Omental fat pad (tissue), 4 donors: Measurements from ENCODE around the gene ARHGAP15. TPM values are rescaled to one million over a fixed set of nuclear protein-coding genes. Genes with fewer than 3 reads are reported as not detected.

Experiments
- ATAC-seq: fragments of 150-250 bp; one replicate; pipeline ENCODE4 v1.9.1; 2016; ENCODE audit warnings: mild to moderate bottlenecking, moderate library complexity; ENCODE audit not compliant: low FRiP score
- DNase-seq: peaks from one replicate; pipeline ENCODE4 v3.0.0-alpha.2; 2019; ENCODE audit warnings: low spot score
- total RNA-seq, 4 donors: library from RNA; depleted of rRNA; stranded (reverse); fragments of >200 nt; gene quantifications; one replicate each; pipeline ENCODE4 v1.1.0, GENCODE V29; 2016
- TF ChIP-seq, protein P1 (sequence below), 3 donors: fragments of 450-650 bp; IDR thresholded peaks; one replicate each; pipeline ENCODE4 v1.5.1; 2016 to 2017; ENCODE audit warnings: antibody characterized with exemption in 3 of 3, mild to moderate bottlenecking in 3 of 3, moderate library complexity in 2 of 3

ARHGAP15 gene
- total RNA-seq, 4 donors from 2014 or later, result 12.2 to 27.6 (median 20.7) TPM

DNA sequence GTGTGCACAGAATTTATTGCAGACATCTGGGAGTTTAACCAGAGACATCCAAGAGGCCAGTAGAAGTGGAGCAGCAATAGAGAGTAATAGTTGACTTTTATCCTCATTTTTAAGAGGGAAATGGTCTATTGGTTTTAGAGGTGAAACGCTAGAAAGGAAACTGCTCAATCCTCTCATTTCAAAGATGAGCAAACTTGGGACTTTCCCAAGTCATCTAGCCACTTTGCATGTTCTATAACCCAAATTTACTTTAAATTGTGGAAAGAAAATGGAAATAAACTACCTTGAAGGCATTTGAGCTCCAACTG is 601.7 kb downstream of the ARHGAP15 start:
- no peak for ATAC-seq
- DNase-seq, result no peak
- TF ChIP-seq, protein P1, sequence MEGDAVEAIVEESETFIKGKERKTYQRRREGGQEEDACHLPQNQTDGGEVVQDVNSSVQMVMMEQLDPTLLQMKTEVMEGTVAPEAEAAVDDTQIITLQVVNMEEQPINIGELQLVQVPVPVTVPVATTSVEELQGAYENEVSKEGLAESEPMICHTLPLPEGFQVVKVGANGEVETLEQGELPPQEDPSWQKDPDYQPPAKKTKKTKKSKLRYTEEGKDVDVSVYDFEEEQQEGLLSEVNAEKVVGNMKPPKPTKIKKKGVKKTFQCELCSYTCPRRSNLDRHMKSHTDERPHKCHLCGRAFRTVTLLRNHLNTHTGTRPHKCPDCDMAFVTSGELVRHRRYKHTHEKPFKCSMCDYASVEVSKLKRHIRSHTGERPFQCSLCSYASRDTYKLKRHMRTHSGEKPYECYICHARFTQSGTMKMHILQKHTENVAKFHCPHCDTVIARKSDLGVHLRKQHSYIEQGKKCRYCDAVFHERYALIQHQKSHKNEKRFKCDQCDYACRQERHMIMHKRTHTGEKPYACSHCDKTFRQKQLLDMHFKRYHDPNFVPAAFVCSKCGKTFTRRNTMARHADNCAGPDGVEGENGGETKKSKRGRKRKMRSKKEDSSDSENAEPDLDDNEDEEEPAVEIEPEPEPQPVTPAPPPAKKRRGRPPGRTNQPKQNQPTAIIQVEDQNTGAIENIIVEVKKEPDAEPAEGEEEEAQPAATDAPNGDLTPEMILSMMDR (IDR thresholded peaks at IDR 0.05), result no peak

DNA sequence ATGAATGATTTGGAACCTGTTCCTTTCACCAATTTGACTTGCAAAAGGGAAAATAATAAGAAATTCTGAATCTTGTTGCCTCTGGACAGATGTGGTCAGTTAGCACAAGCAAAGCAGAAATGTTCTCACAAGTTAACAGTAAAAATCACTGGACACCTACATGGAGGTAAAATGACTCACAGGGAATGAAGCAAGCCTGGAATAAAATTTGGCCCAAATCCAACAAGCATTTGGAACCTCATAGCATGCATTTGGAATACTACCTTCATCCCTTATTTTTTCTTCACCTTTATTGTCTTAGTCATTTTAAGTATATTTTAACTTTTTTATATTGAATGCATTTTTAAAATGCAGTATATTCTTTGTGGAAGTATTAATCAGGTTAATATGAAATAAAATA is 602.9 kb downstream of the ARHGAP15 start:
- ATAC-seq, result no peak
- TF ChIP-seq, protein P1 (IDR thresholded peaks at IDR 0.05), result no peak
- no peak for DNase-seq

DNA sequence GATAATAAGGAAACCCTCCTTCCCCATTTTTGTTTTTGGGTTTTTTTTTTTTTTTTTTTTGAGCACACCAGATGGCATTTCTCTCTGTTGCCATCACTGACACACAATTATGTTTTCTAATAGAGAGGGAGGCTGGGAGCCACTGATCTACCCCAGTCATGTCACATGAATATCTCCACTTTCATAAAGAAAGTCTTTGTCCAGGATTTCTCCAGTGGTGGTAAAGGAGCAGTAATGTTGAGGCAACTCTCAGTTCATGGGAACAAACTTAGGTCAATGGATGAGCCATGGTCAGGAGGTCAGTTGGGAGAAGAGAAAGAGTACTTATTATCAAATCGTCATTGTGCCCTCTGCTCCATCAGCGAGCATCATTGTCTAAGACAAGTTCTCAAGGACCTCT is 603.7 kb downstream of the ARHGAP15 start:
- TF ChIP-seq, protein P1 (IDR thresholded peaks at IDR 0.05), result no peak

DNA sequence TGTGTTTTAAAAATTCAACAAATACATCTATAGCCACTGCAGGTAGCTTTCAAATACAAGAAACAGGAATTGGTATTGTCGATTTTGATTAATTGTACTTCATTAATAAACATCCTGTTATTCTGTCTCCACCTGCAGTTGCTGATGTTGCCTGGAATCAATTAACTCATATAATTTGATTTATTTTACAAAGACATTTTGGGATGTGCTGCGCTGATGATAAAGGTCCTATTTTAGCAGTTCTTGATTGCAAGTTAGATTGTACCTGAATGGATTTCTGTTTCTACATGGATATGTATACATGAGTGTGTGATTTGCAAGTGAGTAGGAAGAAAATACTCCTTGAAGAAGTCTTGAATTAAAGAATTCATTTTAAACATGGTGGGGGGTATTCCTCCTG is 605.3 kb downstream of the ARHGAP15 start:
- TF ChIP-seq, protein P1 (IDR thresholded peaks at IDR 0.05), result no peak
- DNase-seq (no peak), ATAC-seq (no peak)

More for the DNA sequence above, 603.7 kb downstream of the ARHGAP15 start:
- DNase-seq (no peak), ATAC-seq (no peak)

DNA sequence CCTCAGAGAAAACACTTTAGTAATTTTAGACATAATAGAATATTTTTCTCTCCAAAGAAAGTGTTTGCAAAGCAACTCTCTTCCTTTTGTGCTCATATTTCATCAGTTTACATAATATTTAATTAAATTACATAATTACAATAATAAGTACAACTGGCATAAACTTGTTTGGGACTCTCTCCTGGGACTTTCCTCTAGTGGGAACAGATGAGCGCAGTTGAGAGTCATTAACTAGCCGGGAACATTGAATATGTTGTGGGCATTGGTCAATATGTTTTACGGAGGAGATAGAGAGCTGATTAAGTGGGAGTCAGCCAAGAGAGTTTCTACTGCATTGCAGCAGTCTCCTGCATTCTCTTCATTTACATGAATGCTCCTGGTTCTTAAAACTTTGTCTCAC is 607.7 kb downstream of the ARHGAP15 start:
- TF ChIP-seq, protein P1 (IDR thresholded peaks at IDR 0.05), result no peak
- no peak for ATAC-seq
- DNase-seq, result no peak

DNA sequence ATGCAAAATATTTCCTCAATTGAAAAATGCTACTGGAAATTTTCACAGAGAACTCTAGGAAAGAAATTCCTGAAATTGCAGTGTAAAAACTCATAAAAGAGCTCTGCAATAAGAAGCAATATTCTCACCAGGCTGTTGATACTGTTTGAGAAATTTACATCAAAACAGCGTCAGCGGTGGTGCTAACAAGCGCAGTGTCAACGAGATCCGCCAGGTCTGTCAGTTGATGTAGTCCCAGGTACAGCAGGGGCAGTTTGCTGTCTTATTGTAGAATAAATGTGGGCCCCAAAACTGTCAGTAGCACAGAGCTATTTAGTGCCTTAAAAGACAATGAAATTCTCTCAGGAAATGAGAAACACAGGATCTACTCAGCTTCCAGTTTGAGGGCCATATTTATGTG is 611.2 kb downstream of the ARHGAP15 start:
- TF ChIP-seq, protein P1 (IDR thresholded peaks at IDR 0.05), result no peak
- no peak for ATAC-seq

DNA sequence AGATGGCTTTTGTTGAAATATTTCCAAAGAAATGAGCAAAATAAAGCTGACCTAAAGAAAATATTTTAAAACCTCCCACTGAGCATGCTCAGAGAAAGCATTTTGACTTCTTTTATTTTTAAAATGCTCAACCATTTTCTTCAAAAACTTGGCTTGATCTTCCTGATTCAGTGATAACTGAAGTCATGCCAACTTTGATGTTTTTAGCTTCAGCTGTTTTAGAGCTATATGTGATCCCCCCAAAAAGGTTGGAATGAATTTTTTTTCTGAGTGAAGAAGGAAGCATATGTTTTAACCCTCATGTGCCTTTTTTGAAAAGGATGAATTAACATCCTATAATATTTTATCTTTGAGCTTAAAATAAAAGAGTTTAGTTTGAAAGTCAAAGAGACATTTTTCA is 612.0 kb downstream of the ARHGAP15 start:
- no peak for DNase-seq
- no peak for ATAC-seq
- TF ChIP-seq, protein P1 (IDR thresholded peaks at IDR 0.05), result no peak

More for the DNA sequence above, 611.2 kb downstream of the ARHGAP15 start:
- no peak for DNase-seq
